GM23338 (cell line): ENCODE measurements around the gene HSDL1.

Experiments
- CREB1 ChIP-seq: fragments of 250-450 bp; sonication (Bioruptor Pico); IDR thresholded peaks from 2 replicates; pipeline ENCODE4 v1.5.0; 2020; ENCODE audit warnings: low read depth, mild to moderate bottlenecking, moderate library complexity
- EZH2 ChIP-seq: fragments of 200-600 bp; sonication (generic); IDR thresholded peaks from one replicate; pipeline ENCODE4 v1.8.0; 2017; ENCODE audit warnings: antibody characterized with exemption, mild to moderate bottlenecking, low read depth; ENCODE audit not compliant: unreplicated experiment
- EZH2phosphoT487 ChIP-seq: fragments of 200-600 bp; sonication (generic); IDR thresholded peaks from one replicate; pipeline ENCODE4 v1.8.1; 2018; ENCODE audit warnings: antibody characterized with exemption; ENCODE audit not compliant: unreplicated experiment
- JUNB ChIP-seq: IDR thresholded peaks from one replicate; pipeline ENCODE4 v1.6.1; 2016; ENCODE audit warnings: antibody characterized with exemption; ENCODE audit not compliant: unreplicated experiment
- NANOG ChIP-seq: IDR thresholded peaks from 2 replicates; pipeline ENCODE4 v1.6.1; 2016; ENCODE audit warnings: antibody characterized with exemption, borderline replicate concordance
- POLR2AphosphoS5 ChIP-seq: IDR thresholded peaks from 2 replicates; pipeline ENCODE4 v1.6.1; 2016; ENCODE audit warnings: antibody characterized with exemption, low read depth
- STAT1 ChIP-seq: IDR thresholded peaks from one replicate; pipeline ENCODE4 v1.6.1; 2016; ENCODE audit warnings: antibody characterized with exemption; ENCODE audit not compliant: unreplicated experiment
- ZNF114 ChIP-seq: fragments of 250-450 bp; sonication (Bioruptor Pico); IDR thresholded peaks from 2 replicates; pipeline ENCODE4 v1.5.0; 2020; ENCODE audit warnings: mild to moderate bottlenecking, moderate library complexity
- ZNF331 ChIP-seq: fragments of 250-450 bp; sonication (Bioruptor Pico); IDR thresholded peaks from 2 replicates; pipeline ENCODE4 v1.5.0; 2020; ENCODE audit warnings: low read depth, mild to moderate bottlenecking, moderate library complexity
- TF ChIP-seq, protein P1 (sequence below), 2 experiments: fragments of 200-600 bp in 1 of 2; sonication (generic) in 1 of 2; conservative IDR thresholded peaks; 2 replicates each; pipeline versions ENCODE4 v1.5.1 to v1.6.1; 2016 to 2017; ENCODE audit warnings: antibody characterized with exemption in 2 of 2, low read depth in 2 of 2, mild to moderate bottlenecking in 2 of 2, moderate library complexity in 1 of 2
- TF ChIP-seq, protein P2 (sequence below): IDR thresholded peaks from one replicate; pipeline ENCODE4 v1.6.1; 2018; ENCODE audit warnings: antibody characterized with exemption; ENCODE audit not compliant: unreplicated experiment
- TF ChIP-seq, protein P3 (sequence below): IDR thresholded peaks from 2 replicates; pipeline ENCODE4 v1.6.1; 2016; ENCODE audit warnings: antibody characterized with exemption
- TF ChIP-seq, protein P4 (sequence below): fragments of 250-450 bp; sonication (Bioruptor Pico); IDR thresholded peaks from 2 replicates; pipeline ENCODE4 v1.5.0; 2020; ENCODE audit warnings: mild to moderate bottlenecking, moderate library complexity

DNA sequence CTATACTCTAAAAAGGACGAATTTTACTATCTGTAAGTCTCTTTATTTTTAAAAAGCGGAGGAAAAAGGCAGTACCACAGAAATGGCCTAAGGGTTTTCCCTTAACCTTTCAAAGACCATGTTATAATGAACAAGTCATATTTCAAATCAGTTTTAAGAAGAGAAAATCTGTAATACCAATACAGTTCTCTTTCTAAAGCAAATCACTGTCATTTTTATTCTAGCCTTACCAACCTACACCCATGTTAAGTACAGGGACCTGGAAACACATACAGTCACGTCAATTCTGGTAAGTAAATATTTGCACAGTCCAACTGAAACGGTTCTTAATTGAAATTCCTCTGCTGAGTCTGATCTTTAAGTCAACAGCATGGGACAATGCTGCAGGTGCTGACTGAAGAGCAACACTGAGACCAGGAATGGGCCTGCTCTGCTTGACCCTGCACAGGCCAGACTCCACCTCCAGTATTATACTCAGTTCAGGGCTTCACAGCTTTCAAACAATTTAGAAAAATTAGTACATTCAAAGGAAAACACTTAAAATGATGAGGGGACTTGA is 48.5 kb downstream of the HSDL1 start:
- TF ChIP-seq, protein P1, sequence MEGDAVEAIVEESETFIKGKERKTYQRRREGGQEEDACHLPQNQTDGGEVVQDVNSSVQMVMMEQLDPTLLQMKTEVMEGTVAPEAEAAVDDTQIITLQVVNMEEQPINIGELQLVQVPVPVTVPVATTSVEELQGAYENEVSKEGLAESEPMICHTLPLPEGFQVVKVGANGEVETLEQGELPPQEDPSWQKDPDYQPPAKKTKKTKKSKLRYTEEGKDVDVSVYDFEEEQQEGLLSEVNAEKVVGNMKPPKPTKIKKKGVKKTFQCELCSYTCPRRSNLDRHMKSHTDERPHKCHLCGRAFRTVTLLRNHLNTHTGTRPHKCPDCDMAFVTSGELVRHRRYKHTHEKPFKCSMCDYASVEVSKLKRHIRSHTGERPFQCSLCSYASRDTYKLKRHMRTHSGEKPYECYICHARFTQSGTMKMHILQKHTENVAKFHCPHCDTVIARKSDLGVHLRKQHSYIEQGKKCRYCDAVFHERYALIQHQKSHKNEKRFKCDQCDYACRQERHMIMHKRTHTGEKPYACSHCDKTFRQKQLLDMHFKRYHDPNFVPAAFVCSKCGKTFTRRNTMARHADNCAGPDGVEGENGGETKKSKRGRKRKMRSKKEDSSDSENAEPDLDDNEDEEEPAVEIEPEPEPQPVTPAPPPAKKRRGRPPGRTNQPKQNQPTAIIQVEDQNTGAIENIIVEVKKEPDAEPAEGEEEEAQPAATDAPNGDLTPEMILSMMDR (conservative IDR thresholded peaks at IDR 0.05; ENCODE audit: low read depth in 2 of 2): no peak
- no peak for TF ChIP-seq EZH2
- no peak for TF ChIP-seq CREB1 (CRISPR knock-in tag)
- no peak for TF ChIP-seq POLR2AphosphoS5
- no peak for TF ChIP-seq EZH2phosphoT487
- TF ChIP-seq, protein P2, sequence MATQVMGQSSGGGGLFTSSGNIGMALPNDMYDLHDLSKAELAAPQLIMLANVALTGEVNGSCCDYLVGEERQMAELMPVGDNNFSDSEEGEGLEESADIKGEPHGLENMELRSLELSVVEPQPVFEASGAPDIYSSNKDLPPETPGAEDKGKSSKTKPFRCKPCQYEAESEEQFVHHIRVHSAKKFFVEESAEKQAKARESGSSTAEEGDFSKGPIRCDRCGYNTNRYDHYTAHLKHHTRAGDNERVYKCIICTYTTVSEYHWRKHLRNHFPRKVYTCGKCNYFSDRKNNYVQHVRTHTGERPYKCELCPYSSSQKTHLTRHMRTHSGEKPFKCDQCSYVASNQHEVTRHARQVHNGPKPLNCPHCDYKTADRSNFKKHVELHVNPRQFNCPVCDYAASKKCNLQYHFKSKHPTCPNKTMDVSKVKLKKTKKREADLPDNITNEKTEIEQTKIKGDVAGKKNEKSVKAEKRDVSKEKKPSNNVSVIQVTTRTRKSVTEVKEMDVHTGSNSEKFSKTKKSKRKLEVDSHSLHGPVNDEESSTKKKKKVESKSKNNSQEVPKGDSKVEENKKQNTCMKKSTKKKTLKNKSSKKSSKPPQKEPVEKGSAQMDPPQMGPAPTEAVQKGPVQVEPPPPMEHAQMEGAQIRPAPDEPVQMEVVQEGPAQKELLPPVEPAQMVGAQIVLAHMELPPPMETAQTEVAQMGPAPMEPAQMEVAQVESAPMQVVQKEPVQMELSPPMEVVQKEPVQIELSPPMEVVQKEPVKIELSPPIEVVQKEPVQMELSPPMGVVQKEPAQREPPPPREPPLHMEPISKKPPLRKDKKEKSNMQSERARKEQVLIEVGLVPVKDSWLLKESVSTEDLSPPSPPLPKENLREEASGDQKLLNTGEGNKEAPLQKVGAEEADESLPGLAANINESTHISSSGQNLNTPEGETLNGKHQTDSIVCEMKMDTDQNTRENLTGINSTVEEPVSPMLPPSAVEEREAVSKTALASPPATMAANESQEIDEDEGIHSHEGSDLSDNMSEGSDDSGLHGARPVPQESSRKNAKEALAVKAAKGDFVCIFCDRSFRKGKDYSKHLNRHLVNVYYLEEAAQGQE: no peak
- no peak for TF ChIP-seq NANOG
- no peak for TF ChIP-seq JUNB
- TF ChIP-seq, protein P3, sequence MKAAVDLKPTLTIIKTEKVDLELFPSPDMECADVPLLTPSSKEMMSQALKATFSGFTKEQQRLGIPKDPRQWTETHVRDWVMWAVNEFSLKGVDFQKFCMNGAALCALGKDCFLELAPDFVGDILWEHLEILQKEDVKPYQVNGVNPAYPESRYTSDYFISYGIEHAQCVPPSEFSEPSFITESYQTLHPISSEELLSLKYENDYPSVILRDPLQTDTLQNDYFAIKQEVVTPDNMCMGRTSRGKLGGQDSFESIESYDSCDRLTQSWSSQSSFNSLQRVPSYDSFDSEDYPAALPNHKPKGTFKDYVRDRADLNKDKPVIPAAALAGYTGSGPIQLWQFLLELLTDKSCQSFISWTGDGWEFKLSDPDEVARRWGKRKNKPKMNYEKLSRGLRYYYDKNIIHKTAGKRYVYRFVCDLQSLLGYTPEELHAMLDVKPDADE: no peak
- TF ChIP-seq ZNF114 (CRISPR knock-in tag): no peak
- no peak for TF ChIP-seq ZNF331 (CRISPR knock-in tag)
- no peak for TF ChIP-seq STAT1
- TF ChIP-seq, protein P4, sequence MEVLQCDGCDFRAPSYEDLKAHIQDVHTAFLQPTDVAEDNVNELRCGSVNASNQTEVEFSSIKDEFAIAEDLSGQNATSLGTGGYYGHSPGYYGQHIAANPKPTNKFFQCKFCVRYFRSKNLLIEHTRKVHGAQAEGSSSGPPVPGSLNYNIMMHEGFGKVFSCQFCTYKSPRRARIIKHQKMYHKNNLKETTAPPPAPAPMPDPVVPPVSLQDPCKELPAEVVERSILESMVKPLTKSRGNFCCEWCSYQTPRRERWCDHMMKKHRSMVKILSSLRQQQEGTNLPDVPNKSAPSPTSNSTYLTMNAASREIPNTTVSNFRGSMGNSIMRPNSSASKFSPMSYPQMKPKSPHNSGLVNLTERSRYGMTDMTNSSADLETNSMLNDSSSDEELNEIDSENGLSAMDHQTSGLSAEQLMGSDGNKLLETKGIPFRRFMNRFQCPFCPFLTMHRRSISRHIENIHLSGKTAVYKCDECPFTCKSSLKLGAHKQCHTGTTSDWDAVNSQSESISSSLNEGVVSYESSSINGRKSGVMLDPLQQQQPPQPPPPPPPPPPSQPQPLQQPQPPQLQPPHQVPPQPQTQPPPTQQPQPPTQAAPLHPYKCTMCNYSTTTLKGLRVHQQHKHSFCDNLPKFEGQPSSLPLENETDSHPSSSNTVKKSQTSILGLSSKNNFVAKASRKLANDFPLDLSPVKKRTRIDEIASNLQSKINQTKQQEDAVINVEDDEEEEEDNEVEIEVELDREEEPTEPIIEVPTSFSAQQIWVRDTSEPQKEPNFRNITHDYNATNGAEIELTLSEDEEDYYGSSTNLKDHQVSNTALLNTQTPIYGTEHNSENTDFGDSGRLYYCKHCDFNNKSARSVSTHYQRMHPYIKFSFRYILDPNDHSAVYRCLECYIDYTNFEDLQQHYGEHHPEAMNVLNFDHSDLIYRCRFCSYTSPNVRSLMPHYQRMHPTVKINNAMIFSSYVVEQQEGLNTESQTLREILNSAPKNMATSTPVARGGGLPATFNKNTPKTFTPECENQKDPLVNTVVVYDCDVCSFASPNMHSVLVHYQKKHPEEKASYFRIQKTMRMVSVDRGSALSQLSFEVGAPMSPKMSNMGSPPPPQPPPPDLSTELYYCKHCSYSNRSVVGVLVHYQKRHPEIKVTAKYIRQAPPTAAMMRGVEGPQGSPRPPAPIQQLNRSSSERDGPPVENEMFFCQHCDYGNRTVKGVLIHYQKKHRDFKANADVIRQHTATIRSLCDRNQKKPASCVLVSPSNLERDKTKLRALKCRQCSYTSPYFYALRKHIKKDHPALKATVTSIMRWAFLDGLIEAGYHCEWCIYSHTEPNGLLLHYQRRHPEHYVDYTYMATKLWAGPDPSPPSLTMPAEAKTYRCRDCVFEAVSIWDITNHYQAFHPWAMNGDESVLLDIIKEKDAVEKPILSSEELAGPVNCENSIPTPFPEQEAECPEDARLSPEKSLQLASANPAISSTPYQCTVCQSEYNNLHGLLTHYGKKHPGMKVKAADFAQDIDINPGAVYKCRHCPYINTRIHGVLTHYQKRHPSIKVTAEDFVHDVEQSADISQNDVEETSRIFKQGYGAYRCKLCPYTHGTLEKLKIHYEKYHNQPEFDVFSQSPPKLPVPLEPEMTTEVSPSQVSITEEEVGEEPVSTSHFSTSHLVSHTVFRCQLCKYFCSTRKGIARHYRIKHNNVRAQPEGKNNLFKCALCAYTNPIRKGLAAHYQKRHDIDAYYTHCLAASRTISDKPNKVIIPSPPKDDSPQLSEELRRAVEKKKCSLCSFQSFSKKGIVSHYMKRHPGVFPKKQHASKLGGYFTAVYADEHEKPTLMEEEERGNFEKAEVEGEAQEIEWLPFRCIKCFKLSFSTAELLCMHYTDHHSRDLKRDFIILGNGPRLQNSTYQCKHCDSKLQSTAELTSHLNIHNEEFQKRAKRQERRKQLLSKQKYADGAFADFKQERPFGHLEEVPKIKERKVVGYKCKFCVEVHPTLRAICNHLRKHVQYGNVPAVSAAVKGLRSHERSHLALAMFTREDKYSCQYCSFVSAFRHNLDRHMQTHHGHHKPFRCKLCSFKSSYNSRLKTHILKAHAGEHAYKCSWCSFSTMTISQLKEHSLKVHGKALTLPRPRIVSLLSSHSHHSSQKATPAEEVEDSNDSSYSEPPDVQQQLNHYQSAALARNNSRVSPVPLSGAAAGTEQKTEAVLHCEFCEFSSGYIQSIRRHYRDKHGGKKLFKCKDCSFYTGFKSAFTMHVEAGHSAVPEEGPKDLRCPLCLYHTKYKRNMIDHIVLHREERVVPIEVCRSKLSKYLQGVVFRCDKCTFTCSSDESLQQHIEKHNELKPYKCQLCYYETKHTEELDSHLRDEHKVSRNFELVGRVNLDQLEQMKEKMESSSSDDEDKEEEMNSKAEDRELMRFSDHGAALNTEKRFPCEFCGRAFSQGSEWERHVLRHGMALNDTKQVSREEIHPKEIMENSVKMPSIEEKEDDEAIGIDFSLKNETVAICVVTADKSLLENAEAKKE (CRISPR knock-in tag): no peak
